HepG2 (cell line): ENCODE results near the gene SLC35B2. TPM values are rescaled to one million over a fixed set of nuclear protein-coding genes. Genes with fewer than 3 reads are reported as not detected.

Experiments
- ATF1 ChIP-seq: IDR thresholded peaks from 2 replicates; pipeline ENCODE4 v1.6.1; 2016; ENCODE audit warnings: mild to moderate bottlenecking, control low read depth
- CCAR2 ChIP-seq: fragments of 200-400 bp; formaldehyde crosslinking; optimal IDR thresholded peaks from 2 replicates; pipeline ENCODE3; 2018; ENCODE audit warnings: low read depth, mild to moderate bottlenecking, low read length, moderate library complexity
- HOXD1 ChIP-seq: sonication (generic); formaldehyde crosslinking; IDR thresholded peaks from 2 replicates; pipeline ENCODE4 v1.5.0; 2020; ENCODE audit warnings: missing genetic modification reagents
- IRF2 ChIP-seq: IDR thresholded peaks from 2 replicates; pipeline ENCODE4 v1.6.1; 2018; ENCODE audit warnings: missing genetic modification reagents, missing compliant biosample characterization
- SIN3B ChIP-seq: fragments of 150-350 bp; IDR thresholded peaks from 2 replicates; pipeline ENCODE4 v1.6.1; 2014; ENCODE audit warnings: low read length
- TAF15 ChIP-seq: fragments of 200-400 bp; formaldehyde crosslinking; IDR thresholded peaks from one replicate; pipeline ENCODE4 v1.6.1; 2018; ENCODE audit warnings: mild to moderate bottlenecking, low read depth, low read length; ENCODE audit not compliant: poor library complexity, severe bottlenecking
- ZFP37 ChIP-seq: sonication (generic); formaldehyde crosslinking; IDR thresholded peaks from 2 replicates; pipeline ENCODE4 v1.4.0; 2020; ENCODE audit warnings: missing genetic modification reagents, borderline replicate concordance
- ZFX ChIP-seq: sonication (generic); formaldehyde crosslinking; IDR thresholded peaks from 2 replicates; pipeline ENCODE4 v1.4.0; 2020; ENCODE audit warnings: mild to moderate bottlenecking, low read depth, missing genetic modification reagents, moderate library complexity
- ZNF33B ChIP-seq: sonication (generic); formaldehyde crosslinking; IDR thresholded peaks from 2 replicates; pipeline ENCODE4 v1.5.1; 2020; ENCODE audit warnings: mild to moderate bottlenecking, missing genetic modification reagents
- ZNF619 ChIP-seq: sonication (generic); formaldehyde crosslinking; IDR thresholded peaks from 2 replicates; pipeline ENCODE4 v1.4.0; 2020; ENCODE audit warnings: mild to moderate bottlenecking, missing genetic modification reagents
- ZNF777 ChIP-seq: sonication (generic); formaldehyde crosslinking; IDR thresholded peaks from 2 replicates; pipeline ENCODE4 v1.4.0; 2020; ENCODE audit warnings: missing genetic modification reagents
- ZNF841 ChIP-seq: sonication (generic); formaldehyde crosslinking; IDR thresholded peaks from 2 replicates; pipeline ENCODE4 v1.8.1; 2023; ENCODE audit warnings: missing genetic modification reagents, borderline replicate concordance
- polyA plus RNA-seq, 8 experiments: library from polyadenylated mRNA; depleted of rRNA in 3 of 8; stranded (reverse) in 7 of 8; unstranded in 1 of 8; fragments of >200 nt; fragmentation: Illumina TruSeq in 4 of 8; extraction: Trizol in 4 of 8; gene quantifications; 2 replicates each; pipeline versions ENCODE4 v1.2.1 to v1.2.3, GENCODE V29; 2011 to 2016; ENCODE audit warnings: low read depth in 4 of 8, missing spikeins in 1 of 8, mixed read lengths in 1 of 8; ENCODE audit not compliant: insufficient read depth in 1 of 8
- total RNA-seq, 5 experiments: library from RNA; depleted of rRNA; stranded (reverse); fragments of >200 nt; fragmentation: Illumina TruSeq; extraction: Trizol; gene quantifications; 2 replicates each; pipeline ENCODE4 v1.2.3, GENCODE V29; 2016; ENCODE audit warnings: low read depth in 1 of 5
- TF ChIP-seq, protein P1 (sequence below): sonication (generic); formaldehyde crosslinking; IDR thresholded peaks from 2 replicates; pipeline ENCODE4 v1.5.1; 2020; ENCODE audit warnings: missing genetic modification reagents, mild to moderate bottlenecking, borderline replicate concordance
- TF ChIP-seq, protein P2 (sequence below): sonication (generic); formaldehyde crosslinking; conservative IDR thresholded peaks from 2 replicates; pipeline ENCODE4 v1.4.0; 2020; ENCODE audit warnings: missing genetic modification reagents
- TF ChIP-seq, protein P3 (sequence below): sonication (generic); formaldehyde crosslinking; IDR thresholded peaks from 2 replicates; pipeline ENCODE4 v1.4.0; 2020; ENCODE audit warnings: missing genetic modification reagents
- TF ChIP-seq, protein P4 (sequence below): sonication (generic); formaldehyde crosslinking; IDR thresholded peaks from 2 replicates; pipeline ENCODE4 v1.5.1; 2020; ENCODE audit warnings: missing genetic modification reagents, mild to moderate bottlenecking, borderline replicate concordance
- TF ChIP-seq, protein P5 (sequence below): sonication (generic); formaldehyde crosslinking; IDR thresholded peaks from 2 replicates; pipeline ENCODE4 v1.8.0; 2022; ENCODE audit warnings: mild to moderate bottlenecking, missing genetic modification reagents, borderline replicate concordance

Gene SLC35B2
- total and polyA plus RNA-seq, 2 of the 13 experiments (the other 11 are each of a cell fraction or from before 2014, with no cell fraction given): 61.1 to 148 TPM

DNA sequence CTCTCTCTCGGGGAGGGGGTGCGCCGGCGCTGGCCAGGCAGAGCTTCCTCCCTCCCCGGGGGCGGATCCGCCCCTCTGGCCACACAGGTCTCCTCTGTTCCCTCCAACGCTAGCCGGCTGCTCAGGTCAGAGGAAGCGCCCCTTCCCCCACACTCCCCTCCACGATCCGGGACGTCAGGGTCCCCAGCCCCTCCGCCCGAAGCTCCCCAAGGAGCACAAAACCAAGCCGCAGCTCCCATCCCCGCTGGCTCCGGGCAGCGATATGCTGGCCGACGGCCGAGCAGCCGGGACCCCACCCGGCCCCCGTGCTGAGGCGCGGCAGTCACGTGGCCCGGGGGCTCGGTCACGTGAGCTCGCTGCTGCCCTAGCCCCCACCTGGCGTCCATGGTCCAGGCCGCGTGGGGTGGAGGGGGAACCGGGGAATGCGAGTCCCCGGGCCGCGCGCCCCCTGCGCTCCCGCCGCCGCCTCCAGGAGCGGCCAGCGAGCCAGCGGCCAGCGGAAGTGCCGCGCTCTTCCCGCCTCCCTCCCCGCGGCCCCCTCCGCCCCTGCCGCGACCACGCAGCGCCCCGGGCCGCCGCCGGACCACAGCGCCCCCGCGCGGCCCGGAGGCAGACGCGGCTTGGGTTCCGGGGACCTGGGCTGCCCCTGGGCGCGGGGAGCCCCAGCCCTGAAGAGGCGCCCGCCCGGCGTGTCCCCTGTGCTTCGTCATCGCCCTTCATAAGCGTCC, at the start of gene SLC35B2 (continued):
- TF ChIP-seq, protein P1, sequence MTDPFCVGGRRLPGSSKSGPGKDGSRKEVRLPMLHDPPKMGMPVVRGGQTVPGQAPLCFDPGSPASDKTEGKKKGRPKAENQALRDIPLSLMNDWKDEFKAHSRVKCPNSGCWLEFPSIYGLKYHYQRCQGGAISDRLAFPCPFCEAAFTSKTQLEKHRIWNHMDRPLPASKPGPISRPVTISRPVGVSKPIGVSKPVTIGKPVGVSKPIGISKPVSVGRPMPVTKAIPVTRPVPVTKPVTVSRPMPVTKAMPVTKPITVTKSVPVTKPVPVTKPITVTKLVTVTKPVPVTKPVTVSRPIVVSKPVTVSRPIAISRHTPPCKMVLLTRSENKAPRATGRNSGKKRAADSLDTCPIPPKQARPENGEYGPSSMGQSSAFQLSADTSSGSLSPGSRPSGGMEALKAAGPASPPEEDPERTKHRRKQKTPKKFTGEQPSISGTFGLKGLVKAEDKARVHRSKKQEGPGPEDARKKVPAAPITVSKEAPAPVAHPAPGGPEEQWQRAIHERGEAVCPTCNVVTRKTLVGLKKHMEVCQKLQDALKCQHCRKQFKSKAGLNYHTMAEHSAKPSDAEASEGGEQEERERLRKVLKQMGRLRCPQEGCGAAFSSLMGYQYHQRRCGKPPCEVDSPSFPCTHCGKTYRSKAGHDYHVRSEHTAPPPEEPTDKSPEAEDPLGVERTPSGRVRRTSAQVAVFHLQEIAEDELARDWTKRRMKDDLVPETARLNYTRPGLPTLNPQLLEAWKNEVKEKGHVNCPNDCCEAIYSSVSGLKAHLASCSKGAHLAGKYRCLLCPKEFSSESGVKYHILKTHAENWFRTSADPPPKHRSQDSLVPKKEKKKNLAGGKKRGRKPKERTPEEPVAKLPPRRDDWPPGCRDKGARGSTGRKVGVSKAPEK: no peak
- TF ChIP-seq ZFP37 (CRISPR knock-in tag) (no peak), ZNF841 (peak; percentile 85; the same call in 1 of the 2 replicates), CCAR2 (no peak), ZFX (CRISPR knock-in tag) (peak; percentile 83), TAF15 (peak; percentile 73), ZNF619 (CRISPR knock-in tag) (peak; percentile 75; the same call in 1 of the 2 replicates), ZNF777 (CRISPR knock-in tag) (no peak), IRF2 (CRISPR knock-in tag) (peak; percentile 83), SIN3B (no peak; the same call in 1 of the 2 replicates), ZNF33B (peak; percentile 89; the same call in 1 of the 2 replicates), ATF1 (CRISPR knock-in tag) (no peak), HOXD1 (CRISPR knock-in tag) (peak; percentile 82; the same call in 1 of the 2 replicates)
- TF ChIP-seq, protein P2, sequence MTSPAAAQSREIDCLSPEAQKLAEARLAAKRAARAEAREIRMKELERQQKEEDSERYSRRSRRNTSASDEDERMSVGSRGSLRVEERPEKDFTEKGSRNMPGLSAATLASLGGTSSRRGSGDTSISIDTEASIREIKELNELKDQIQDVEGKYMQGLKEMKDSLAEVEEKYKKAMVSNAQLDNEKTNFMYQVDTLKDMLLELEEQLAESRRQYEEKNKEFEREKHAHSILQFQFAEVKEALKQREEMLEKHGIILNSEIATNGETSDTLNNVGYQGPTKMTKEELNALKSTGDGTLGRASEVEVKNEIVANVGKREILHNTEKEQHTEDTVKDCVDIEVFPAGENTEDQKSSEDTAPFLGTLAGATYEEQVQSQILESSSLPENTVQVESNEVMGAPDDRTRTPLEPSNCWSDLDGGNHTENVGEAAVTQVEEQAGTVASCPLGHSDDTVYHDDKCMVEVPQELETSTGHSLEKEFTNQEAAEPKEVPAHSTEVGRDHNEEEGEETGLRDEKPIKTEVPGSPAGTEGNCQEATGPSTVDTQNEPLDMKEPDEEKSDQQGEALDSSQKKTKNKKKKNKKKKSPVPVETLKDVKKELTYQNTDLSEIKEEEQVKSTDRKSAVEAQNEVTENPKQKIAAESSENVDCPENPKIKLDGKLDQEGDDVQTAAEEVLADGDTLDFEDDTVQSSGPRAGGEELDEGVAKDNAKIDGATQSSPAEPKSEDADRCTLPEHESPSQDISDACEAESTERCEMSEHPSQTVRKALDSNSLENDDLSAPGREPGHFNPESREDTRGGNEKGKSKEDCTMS (CRISPR knock-in tag): no peak; the same call in 1 of the 2 replicates
- TF ChIP-seq, protein P3, sequence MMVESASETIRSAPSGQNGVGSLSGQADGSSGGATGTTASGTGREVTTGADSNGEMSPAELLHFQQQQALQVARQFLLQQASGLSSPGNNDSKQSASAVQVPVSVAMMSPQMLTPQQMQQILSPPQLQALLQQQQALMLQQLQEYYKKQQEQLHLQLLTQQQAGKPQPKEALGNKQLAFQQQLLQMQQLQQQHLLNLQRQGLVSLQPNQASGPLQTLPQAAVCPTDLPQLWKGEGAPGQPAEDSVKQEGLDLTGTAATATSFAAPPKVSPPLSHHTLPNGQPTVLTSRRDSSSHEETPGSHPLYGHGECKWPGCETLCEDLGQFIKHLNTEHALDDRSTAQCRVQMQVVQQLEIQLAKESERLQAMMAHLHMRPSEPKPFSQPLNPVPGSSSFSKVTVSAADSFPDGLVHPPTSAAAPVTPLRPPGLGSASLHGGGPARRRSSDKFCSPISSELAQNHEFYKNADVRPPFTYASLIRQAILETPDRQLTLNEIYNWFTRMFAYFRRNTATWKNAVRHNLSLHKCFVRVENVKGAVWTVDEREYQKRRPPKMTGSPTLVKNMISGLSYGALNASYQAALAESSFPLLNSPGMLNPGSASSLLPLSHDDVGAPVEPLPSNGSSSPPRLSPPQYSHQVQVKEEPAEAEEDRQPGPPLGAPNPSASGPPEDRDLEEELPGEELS (CRISPR knock-in tag): no peak; the same call in none of the 2 replicates
- TF ChIP-seq, protein P4, sequence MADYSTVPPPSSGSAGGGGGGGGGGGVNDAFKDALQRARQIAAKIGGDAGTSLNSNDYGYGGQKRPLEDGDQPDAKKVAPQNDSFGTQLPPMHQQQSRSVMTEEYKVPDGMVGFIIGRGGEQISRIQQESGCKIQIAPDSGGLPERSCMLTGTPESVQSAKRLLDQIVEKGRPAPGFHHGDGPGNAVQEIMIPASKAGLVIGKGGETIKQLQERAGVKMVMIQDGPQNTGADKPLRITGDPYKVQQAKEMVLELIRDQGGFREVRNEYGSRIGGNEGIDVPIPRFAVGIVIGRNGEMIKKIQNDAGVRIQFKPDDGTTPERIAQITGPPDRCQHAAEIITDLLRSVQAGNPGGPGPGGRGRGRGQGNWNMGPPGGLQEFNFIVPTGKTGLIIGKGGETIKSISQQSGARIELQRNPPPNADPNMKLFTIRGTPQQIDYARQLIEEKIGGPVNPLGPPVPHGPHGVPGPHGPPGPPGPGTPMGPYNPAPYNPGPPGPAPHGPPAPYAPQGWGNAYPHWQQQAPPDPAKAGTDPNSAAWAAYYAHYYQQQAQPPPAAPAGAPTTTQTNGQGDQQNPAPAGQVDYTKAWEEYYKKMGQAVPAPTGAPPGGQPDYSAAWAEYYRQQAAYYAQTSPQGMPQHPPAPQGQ (CRISPR knock-in tag): no peak
- TF ChIP-seq, protein P5, sequence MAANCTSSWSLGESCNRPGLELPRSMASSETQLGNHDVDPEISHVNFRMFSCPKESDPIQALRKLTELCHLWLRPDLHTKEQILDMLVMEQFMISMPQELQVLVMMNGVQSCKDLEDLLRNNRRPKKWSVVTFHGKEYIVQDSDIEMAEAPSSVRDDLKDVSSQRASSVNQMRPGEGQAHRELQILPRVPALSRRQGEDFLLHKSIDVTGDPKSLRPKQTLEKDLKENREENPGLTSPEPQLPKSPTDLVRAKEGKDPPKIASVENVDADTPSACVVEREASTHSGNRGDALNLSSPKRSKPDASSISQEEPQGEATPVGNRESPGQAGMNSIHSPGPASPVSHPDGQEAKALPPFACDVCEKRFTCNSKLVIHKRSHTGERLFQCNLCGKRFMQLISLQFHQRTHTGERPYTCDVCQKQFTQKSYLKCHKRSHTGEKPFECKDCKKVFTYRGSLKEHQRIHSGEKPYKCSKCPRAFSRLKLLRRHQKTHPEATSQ (CRISPR knock-in tag): peak; percentile 80; the same call in 1 of the 2 replicates
